Measurements from ENCODE around the gene THBS3.
"Not testable (repeated sequence)": the region's sequence is repeated elsewhere in the genome, so short reads cannot be mapped to it uniquely, and the experiment has no call there.

The THBS3 gene

DNA sequence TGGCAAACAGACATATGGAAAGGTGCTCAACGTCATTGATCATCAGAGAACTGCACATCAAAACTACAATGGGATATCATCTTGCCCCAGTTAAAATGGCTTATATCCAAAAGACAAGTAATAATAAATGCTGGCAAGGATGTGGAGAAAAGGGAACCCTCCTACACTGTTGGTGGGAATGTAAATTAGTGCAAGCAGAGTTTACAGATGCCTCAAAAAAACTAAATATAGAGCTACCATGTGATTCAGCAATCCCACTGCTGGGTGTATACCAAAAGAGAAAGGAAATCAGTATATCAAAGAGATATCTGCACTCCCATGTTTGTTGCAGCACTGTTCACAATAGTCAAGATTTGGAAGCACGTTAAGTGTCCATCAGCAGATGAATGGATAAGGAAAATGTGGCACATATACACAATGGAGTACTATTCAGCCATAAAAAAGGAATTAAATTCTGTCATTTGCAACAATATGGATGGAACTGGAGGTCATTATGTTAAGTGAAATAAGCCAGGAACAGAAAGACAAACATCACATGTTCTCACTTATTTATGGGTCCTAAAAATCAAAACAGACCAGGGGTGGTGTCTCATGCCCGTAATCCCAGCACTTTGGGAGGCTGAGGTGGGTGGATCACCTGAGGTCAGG is 51.6 kb downstream of the THBS3 start:
- not testable (repeated sequence) for DNase-seq (ENCODE audit: low read depth in 3 of 3, low spot score in 1 of 3)
